HG03520 (cell line): Measurements from ENCODE around the gene PKN3.
"Not testable (repeated sequence)": the region's sequence is repeated elsewhere in the genome, so short reads cannot be mapped to it uniquely, and the experiment has no call there.

ENCODE experiments used
- ATAC-seq: cut with Tn5 transposase; IDR thresholded peaks from one replicate; pipeline ENCODE4 v1.9.1; 2021; ENCODE audit warnings: mild to moderate bottlenecking, moderate library complexity; ENCODE audit not compliant: unreplicated experiment

Gene PKN3

DNA sequence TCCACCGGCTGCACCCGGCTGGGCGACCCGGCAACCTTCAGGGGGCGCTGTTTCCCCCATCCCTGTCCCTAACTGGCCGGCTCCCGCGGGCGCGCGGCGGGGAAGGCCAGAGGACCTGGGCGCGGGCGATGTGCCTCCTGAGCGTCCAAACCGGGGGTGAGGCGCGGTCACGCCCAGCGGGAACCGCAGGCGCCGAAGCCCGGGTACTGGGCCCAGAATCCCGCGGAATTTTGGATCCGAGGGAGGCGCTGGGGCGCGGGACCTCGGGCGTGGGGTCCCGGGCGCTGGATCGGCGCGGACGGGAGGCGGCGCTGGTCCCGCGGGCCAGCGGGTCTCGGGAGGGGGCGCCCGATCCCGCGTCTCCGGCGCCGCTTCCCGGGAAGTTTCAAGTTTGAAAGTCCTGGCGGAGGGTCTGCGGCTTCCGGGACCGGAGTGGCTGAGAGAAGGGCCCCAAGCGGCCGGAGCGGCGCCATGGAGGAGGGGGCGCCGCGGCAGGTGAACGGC, at the start of gene PKN3:
Gene PKN3, plus strand, starts transcription at position 59 of the 504 bp plus-strand sequence. Its CDS starts 413 bp downstream, at position 472.
- peak; percentile 73 for ATAC-seq

DNA sequence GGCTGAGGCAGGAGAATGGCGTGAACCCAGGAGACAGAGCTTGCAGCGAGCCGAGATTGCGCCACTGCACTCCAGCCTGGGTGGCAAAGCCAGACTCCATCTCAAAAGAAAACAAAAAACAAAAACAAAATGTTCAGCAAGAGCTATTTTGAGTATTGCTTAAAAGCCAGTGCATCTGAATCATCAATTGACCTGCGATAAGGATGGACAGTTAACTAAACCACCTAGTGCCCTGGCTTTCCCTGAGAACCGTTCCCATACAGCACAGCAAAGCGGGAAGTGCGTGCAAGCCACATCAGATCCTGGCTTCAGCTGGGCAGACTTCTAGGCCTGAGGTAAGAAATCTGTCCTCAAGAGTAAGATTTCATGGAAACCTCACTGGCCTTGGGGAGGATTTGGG, 48.4 kb upstream of the PKN3 start:
- no peak for ATAC-seq

DNA sequence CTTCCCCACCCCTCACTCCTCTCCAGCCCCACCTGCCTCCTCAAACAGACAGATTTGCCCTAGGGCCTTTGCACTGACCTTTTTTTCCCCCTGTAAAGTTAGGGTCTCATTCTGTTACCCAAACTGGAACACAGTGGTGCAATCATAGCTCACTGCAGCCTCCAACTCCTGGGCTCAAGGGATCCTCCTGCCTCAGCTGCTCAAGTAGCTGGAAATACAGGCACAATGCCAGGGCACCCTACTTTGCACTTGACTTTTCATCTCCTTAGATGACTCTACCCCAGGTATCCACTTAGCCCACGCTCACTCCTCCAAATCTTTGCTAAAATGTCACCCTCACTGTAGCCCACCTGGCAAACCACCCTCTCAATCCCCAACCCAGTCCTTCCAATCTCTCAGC, 47.8 kb upstream of the PKN3 start:
- ATAC-seq: no peak

- peak; percentile 54 for ATAC-seq
Observed at GRCh38 chr9:128656416-128657343, 45.6 kb upstream of the PKN3 start, which contains the start of gene DYNC2I2. Gene DYNC2I2 (minus strand): TSS chr9:128656847. CDS start chr9:128656726, 121 bp downstream.

- no peak for ATAC-seq
Observed at GRCh38 chr9:128657344-128657704, 45.0 kb upstream of the PKN3 start.

DNA sequence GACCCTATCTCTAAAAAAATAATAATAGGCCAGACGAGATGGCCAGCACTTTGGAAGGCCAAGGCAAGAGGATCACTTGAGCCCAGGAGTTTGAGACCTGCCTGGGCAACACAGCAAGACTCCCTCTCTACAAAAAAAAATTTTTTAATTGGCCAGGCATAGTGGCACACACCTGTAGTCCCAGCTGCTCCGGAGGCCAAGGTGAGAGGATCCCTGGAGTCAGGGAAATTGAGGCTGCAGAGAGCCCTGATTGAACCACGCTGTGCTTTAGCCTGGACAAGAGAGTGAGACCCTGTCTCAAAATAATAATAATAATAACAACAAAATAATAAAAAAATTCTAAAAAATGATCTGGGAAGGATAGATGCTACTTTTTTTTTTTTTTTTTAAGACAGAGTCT, 44.5 kb upstream of the PKN3 start:
- no peak for ATAC-seq

GRCh38 chr9:128666481-128666941, 35.8 kb upstream of the PKN3 start:
- not testable (repeated sequence) for ATAC-seq

DNA sequence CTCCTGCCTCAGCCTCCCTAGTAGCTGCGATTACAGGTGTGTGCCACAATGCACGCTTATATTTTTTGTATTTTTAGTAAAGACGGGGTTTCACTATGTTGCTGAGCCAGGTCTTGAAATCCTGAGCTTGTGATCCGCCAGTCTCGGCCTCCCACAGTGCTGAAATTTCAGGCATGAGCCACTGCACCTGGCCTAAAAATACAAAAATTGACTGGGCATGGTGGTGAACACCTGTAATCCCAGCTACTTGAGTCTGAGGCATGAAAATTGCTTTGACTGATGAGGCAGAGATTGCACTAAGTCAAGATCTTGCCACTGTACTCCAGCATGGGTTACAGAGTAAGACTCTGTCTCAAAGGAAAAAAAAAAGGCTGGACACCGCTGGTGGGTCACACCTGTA, 32.5 kb upstream of the PKN3 start:
- no peak for ATAC-seq

- no peak for ATAC-seq
Observed at GRCh38 chr9:128675382-128675781, 26.9 kb upstream of the PKN3 start.

- no peak for ATAC-seq
Observed at GRCh38 chr9:128677794-128678193, 24.5 kb upstream of the PKN3 start.

DNA sequence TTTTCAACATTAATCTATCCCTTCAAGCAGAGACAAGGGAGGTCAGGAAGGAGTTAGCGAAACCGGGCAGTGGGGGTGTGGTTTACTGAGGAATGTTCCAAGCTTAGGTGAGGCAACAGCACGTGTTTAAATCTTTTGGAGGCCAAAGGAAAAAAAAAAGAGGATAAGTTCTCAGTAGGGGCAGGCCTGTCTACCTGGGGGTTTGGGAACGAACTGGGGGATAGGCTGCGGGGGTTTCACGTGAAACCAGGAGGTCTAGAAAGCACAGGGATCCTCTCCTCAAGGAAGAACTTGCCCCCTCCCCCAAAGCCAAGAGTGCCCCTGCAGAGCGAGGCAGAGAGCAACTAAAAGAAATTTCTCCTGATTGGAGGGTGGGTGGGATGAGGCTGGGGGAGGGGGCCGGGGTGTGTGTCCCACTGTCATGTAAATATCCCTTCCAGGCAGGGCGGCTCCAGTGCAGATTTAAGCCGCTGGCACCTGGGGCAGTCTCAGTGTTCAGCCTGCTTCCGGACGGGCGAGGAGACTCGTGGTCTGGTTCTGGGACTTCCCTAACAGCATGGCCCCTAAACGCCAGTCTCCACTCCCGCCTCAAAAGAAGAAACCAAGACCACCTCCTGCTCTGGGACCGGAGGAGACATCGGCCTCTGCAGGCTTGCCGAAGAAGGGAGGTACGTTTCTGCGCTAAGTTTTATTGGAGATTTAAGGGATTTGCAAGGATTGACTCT, 18.8 kb upstream of the PKN3 start:
- ATAC-seq: no peak

GRCh38 chr9:128684065-128684324, 18.3 kb upstream of the PKN3 start:
- no peak for ATAC-seq

- ATAC-seq: no peak
Observed at GRCh38 chr9:128684325-128685199, 17.7 kb upstream of the PKN3 start.

DNA sequence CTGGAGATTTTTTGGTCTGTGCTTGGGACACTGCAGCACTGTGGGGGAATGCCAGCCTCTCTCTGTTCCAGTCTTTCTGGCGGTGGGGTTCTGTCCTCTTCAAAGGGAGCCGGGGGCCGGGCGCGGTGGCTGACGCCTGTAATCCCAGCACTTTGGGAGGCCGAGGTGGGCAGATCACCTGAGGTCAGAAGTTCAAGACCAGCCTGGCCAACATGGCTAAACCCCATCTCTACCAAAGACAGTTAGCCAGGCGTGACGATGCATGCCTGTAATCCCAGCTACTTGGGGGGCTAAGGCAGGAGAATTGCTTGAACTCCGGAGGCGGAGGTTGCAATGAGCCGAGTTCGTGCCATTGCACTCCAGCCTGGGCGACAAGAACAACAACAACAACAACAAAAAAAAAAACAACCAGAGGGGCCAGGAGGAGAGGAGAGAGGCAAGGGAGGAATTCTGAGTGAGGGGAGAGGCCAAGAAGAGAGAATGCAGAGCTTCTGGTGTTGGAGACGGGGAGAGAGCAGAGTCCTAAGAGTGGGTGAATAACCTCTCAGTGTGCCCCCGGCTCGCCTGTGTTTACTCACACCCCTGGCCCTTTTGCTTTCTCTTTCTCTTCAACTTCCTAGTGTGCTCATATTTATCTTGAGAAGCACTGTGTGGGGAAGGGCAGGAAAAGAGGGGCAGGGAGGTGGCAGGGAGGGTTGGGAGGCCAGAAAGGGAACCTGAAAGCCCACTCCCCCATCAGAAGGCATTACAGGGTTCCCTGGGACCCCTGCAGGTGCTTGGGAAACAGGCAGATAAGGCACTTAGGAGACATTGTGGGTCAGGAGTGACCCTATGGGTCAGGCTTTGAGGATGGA, 16.4 kb upstream of the PKN3 start:
- no peak for ATAC-seq

DNA sequence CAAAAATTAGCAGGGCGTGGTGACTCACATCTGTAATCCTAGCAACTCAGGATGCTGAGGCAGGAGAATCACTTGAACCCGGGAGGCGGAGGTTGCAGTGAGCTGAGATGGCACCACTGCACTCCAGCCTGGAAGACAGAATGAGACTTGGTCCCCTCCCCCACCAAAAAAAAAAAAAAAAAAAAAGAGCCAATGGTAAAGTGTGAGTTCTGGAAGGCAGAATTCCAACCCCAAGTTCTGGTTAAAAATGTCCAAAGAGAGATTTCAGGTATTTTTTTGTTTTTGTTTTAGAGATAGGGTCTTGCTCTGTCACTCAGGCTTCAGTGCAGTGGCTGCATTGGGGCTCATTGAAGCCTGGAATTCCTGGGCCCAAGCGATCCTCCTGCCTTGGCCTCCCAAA, 14.8 kb upstream of the PKN3 start:
- ATAC-seq: no peak

DNA sequence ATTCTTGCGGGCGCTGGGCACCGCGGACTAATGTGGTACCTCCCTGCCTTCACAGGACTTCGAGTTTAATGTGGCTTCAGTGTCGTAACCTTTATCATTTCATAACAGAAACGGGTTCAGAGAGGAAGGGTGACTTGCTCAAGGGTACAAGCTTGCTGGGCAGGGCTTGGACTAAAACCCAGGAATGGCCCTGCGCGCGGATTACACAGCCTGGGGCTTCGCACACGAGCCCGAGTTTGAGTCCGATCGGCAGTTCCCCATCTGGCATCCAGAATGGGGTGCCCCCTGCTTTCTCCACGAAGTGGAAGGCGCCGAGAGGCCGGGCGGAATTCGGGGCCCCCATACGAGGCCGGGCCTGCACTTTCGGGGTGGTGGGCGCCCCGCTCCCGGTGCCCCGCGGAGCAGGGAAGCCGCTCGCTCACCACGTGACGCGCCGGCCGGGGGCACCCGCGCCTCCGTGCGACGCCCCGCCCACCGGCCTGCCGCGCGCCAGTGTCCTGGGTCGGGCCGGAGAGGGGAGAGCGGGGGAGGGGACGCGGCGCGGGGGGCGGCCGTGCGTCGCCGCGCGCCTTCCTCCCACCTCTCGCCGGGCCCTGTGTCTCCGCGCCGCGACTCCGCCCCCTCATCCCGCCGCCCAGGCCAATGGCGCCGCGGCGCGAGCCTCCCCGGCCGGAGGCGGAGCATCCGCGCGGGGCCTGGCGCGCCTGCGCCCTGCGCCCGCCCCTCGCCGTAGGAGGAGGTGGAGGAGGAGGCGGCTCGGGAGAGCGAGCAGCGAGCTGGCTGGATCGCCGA, 13.6 kb upstream of the PKN3 start, which contains the start of gene SET:
Gene SET, plus strand, starts transcription at position 722 of the 792 bp plus-strand sequence. CDS start 361 bp downstream, outside the sequence.
- peak; percentile 61 for ATAC-seq

GRCh38 chr9:128689293-128689774, 13.0 kb upstream of the PKN3 start:
- ATAC-seq: peak; percentile 17

DNA sequence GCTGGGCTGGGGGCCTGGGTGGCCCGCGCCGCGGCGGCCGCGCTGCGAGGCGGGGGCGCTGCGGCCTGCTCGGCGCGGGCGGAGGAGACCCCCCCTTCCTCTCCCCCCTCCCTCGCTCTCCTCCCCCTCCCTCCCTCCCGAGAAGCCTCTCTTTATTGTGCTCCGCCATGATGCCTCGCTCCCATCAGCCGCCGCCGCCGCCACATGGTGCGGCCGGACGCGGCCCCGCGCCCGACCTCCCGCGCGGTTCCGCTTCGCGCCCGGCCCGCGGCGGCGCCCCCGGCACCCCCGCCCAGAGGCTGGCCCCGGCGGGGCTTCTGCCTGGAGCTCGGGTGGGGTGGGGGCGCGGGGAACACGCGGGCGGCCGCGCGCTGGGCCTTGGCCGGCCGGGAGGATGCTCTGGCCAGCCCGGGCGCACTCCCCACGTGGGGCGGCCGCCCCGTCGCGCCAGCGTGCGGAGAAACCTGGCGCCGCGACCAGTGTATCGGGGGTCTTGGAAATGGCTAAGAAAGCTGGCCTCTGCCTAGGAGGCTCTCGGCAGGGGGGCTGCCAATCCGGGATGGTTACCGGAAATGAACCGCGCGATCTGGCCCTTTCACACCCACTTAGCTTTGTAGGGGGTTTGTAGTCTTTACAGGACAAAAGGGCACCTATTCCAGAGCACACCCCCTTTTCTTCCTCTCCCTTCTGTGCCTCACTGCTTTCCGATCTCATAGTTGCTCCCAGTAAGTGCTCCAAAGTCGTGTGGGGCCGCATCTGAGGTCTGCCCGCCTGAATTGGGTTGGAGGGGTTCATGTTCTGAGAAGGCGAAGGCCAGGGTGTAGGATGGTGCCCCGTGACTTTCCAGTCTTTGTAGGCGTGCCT, 12.3 kb upstream of the PKN3 start:
- no peak for ATAC-seq
